Muscle layer of duodenum (tissue), 2 donors: ENCODE data around the gene KRT9.

Experiments
- H3K27ac ChIP-seq: one replicate; pipeline ENCODE4 v1.7.0; 2013; ENCODE audit warnings: mild to moderate bottlenecking, low read length
- H3K27me3 ChIP-seq: one replicate; pipeline ENCODE4 v1.7.0; 2013; ENCODE audit warnings: low read depth, mild to moderate bottlenecking, control low read depth, low read length
- H3K36me3 ChIP-seq, 2 donors: one replicate each; pipeline ENCODE4 v1.7.0; 2013; ENCODE audit warnings: low read length in 2 of 2, control low read depth in 1 of 2, mild to moderate bottlenecking in 1 of 2; ENCODE audit not compliant: insufficient read depth in 2 of 2, control insufficient read depth in 1 of 2
- H3K4me1 ChIP-seq, 2 donors: one replicate each; pipeline ENCODE4 v1.7.0; 2013; ENCODE audit warnings: low read length in 2 of 2, mild to moderate bottlenecking in 2 of 2, control low read depth in 1 of 2, moderate library complexity in 1 of 2; ENCODE audit not compliant: insufficient read depth in 2 of 2, control insufficient read depth in 1 of 2
- H3K4me3 ChIP-seq, 2 donors: one replicate each; pipeline ENCODE4 v1.7.0; 2013; ENCODE audit warnings: low read length in 2 of 2, low read depth in 1 of 2, mild to moderate bottlenecking in 1 of 2
- H3K9me3 ChIP-seq, 2 donors: one replicate each; pipeline ENCODE4 v1.7.0; 2013; ENCODE audit warnings: low read length in 2 of 2, control low read depth in 1 of 2, mild to moderate bottlenecking in 1 of 2; ENCODE audit not compliant: control insufficient read depth in 1 of 2
- donor health status: healthy.

Gene KRT9

GRCh38 chr17:41539979-41540701 lies 31.7 kb downstream of the KRT9 start:
- peaks cover 4% of the 10 kb centered on the region for H3K27me3 ChIP-seq
- H3K4me3 ChIP-seq, result no peak overlapping the region
- no peak overlapping the region for H3K27ac ChIP-seq
- no peaks in the 10 kb centered on the region for H3K36me3 ChIP-seq
- no peaks in the 10 kb centered on the region for H3K9me3 ChIP-seq
- H3K4me1 ChIP-seq, result no peaks in the 10 kb centered on the region

GRCh38 chr17:41539071-41539492 lies 32.8 kb downstream of the KRT9 start:
- H3K27me3 ChIP-seq, result peaks cover 4% of the 10 kb centered on the region
- H3K4me1 ChIP-seq, result no peaks in the 10 kb centered on the region
- no peak overlapping the region for H3K27ac ChIP-seq
- no peaks in the 10 kb centered on the region for H3K36me3 ChIP-seq
- H3K4me3 ChIP-seq, result no peak overlapping the region
- no peaks in the 10 kb centered on the region for H3K9me3 ChIP-seq

- no peak overlapping the region for H3K27ac ChIP-seq
- no peak overlapping the region for H3K4me3 ChIP-seq
- peaks cover 4% of the 10 kb centered on the region for H3K27me3 ChIP-seq
- H3K36me3 ChIP-seq, result no peaks in the 10 kb centered on the region
- H3K9me3 ChIP-seq, result no peaks in the 10 kb centered on the region
- no peaks in the 10 kb centered on the region for H3K4me1 ChIP-seq
Observed at GRCh38 chr17:41538565-41538991, 33.3 kb downstream of the KRT9 start.

- Histone ChIP-seq H3K27ac (no peak overlapping the region), H3K36me3 (no peaks in the 10 kb centered on the region), H3K27me3 (peaks cover 4% of the 10 kb centered on the region), H3K4me3 (no peak overlapping the region), H3K4me1 (no peaks in the 10 kb centered on the region), H3K9me3 (no peaks in the 10 kb centered on the region)
Observed at GRCh38 chr17:41537990-41538389, 33.9 kb downstream of the KRT9 start.

GRCh38 chr17:41537614-41537954 lies 34.3 kb downstream of the KRT9 start:
- Histone ChIP-seq H3K27me3 (peaks cover 4% of the 10 kb centered on the region), H3K36me3 (no peaks in the 10 kb centered on the region), H3K4me3 (no peak overlapping the region), H3K9me3 (no peaks in the 10 kb centered on the region), H3K27ac (no peak overlapping the region), H3K4me1 (no peaks in the 10 kb centered on the region)

GRCh38 chr17:41536741-41537613 lies 34.9 kb downstream of the KRT9 start:
- H3K27ac ChIP-seq, result no peak overlapping the region
- H3K9me3 ChIP-seq, result no peaks in the 10 kb centered on the region
- no peak overlapping the region for H3K4me3 ChIP-seq
- H3K36me3 ChIP-seq, result no peaks in the 10 kb centered on the region
- peaks cover 4% of the 10 kb centered on the region for H3K27me3 ChIP-seq
- H3K4me1 ChIP-seq, result no peaks in the 10 kb centered on the region

GRCh38 chr17:41535764-41536481 lies 35.9 kb downstream of the KRT9 start:
- no peak overlapping the region for H3K27ac ChIP-seq
- H3K27me3 ChIP-seq, result peaks cover 4% of the 10 kb centered on the region
- no peaks in the 10 kb centered on the region for H3K36me3 ChIP-seq
- H3K4me1 ChIP-seq, result no peaks in the 10 kb centered on the region
- H3K4me3 ChIP-seq, result no peak overlapping the region
- H3K9me3 ChIP-seq, result no peaks in the 10 kb centered on the region

GRCh38 chr17:41534899-41535546 lies 36.8 kb downstream of the KRT9 start:
- Histone ChIP-seq H3K36me3 (no peaks in the 10 kb centered on the region), H3K9me3 (no peaks in the 10 kb centered on the region), H3K4me1 (no peaks in the 10 kb centered on the region), H3K4me3 (no peak overlapping the region), H3K27me3 (peaks cover 4% of the 10 kb centered on the region), H3K27ac (no peak overlapping the region)

- Histone ChIP-seq H3K9me3 (no peaks in the 10 kb centered on the region), H3K4me3 (no peak overlapping the region), H3K4me1 (no peaks in the 10 kb centered on the region), H3K36me3 (no peaks in the 10 kb centered on the region), H3K27ac (no peak overlapping the region), H3K27me3 (peaks cover 12% of the 10 kb centered on the region)
Observed at GRCh38 chr17:41533613-41534012, 38.2 kb downstream of the KRT9 start.

GRCh38 chr17:41532947-41533570 lies 38.8 kb downstream of the KRT9 start:
- Histone ChIP-seq H3K4me1 (peaks cover 0 to 4% of the 10 kb centered on the region in 2 donors), H3K27me3 (peaks cover 16% of the 10 kb centered on the region), H3K27ac (no peak overlapping the region), H3K36me3 (no peaks in the 10 kb centered on the region), H3K4me3 (no peak overlapping the region), H3K9me3 (no peaks in the 10 kb centered on the region)
